Astrocyte of the spinal cord (primary cell): Measurements from ENCODE around the gene CHP2.
"Not testable (repeated sequence)": the region's sequence is repeated elsewhere in the genome, so short reads cannot be mapped to it uniquely, and the experiment has no call there.

Experiments used
- DNase-seq: peaks from one replicate; pipeline ENCODE4 v3.0.0; 2011; ENCODE audit warnings: low read depth, low spot score
- H3K4me3 ChIP-seq: 2 replicates; pipeline ENCODE4 v1.5.1; 2011; ENCODE audit warnings: low read depth, mild to moderate bottlenecking, low read length, moderate library complexity
- in situ Hi-C: cut with HindIII; loops from 2 replicates; pipeline ENCODE4 v1.10.0; 2017; ENCODE audit warnings: low sequenced_read_pairs
- TF ChIP-seq, protein P1 (sequence below): IDR thresholded peaks from 2 replicates; pipeline ENCODE4 v1.5.1; 2012; ENCODE audit warnings: low read depth, mild to moderate bottlenecking, low read length, inconsistent platforms

CHP2 gene

DNA sequence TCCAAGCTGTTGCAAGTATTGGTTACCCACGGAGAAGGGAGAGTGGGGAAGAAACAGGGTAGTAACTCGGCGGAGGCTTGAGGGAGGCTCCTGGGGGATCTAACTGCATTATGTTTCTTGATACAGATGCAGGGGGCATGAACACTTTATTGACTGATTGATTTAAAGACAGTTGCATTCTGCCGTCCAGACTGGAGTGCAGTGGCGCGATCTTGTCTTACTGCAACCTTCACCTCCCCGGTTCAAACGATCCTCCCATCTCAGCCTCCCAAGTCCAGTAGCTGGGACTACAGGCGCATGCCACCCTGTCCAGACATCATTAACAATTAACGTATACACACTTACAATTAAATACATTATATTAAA is 26.7 kb upstream of the CHP2 start:
- H3K4me3 ChIP-seq = no peak overlapping the region
- in situ Hi-C loops = no loop called here
- TF ChIP-seq, protein P1, sequence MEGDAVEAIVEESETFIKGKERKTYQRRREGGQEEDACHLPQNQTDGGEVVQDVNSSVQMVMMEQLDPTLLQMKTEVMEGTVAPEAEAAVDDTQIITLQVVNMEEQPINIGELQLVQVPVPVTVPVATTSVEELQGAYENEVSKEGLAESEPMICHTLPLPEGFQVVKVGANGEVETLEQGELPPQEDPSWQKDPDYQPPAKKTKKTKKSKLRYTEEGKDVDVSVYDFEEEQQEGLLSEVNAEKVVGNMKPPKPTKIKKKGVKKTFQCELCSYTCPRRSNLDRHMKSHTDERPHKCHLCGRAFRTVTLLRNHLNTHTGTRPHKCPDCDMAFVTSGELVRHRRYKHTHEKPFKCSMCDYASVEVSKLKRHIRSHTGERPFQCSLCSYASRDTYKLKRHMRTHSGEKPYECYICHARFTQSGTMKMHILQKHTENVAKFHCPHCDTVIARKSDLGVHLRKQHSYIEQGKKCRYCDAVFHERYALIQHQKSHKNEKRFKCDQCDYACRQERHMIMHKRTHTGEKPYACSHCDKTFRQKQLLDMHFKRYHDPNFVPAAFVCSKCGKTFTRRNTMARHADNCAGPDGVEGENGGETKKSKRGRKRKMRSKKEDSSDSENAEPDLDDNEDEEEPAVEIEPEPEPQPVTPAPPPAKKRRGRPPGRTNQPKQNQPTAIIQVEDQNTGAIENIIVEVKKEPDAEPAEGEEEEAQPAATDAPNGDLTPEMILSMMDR = no peak
- DNase-seq = no peak

DNA sequence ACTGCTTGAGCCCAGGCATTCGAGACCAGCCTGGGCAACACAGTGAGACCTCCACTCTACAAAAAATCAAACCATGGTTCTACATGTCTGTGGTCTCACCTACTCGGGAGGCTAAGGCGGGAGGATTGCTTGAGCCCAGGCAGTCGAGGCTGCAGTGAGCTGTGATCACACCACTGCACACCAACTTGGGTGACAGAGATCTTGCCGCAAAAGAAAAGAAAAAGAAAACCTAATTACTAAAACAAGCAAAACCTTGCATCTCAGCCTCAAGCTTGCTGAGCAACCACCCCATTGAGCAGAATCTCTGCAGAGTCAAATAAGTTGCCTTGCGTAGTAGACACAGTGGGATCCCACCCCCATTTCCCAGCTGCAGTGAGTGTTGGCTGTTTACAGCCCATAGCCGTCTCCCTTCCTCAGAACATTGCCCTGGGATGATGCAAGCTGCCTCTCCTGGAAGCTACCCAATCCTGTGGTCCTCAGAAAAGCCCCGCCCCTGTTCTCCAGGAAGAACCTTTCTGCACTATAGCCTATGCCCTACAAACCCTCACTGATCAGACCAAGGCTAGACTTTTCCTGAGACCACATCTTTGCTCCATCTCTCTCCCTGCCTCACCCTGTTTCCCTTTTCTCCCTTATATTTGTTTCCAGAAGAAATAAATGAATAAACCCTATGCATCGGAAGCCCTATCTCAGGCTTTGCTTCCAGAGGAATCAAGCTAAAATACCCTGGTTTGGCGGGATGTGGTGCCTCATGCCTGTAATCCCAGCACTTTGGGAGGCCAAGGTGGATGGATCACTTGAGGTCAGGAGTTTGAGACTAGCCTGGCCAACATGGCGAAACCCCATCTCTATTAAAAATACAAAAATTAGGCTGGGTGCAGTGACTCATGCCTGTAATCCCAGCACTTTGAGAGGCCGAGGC is 25.1 kb upstream of the CHP2 start:
- TF ChIP-seq, protein P1 = no peak
- in situ Hi-C loops = no loop called here
- DNase-seq = peak; percentile 17
- no peak overlapping the region for H3K4me3 ChIP-seq

DNA sequence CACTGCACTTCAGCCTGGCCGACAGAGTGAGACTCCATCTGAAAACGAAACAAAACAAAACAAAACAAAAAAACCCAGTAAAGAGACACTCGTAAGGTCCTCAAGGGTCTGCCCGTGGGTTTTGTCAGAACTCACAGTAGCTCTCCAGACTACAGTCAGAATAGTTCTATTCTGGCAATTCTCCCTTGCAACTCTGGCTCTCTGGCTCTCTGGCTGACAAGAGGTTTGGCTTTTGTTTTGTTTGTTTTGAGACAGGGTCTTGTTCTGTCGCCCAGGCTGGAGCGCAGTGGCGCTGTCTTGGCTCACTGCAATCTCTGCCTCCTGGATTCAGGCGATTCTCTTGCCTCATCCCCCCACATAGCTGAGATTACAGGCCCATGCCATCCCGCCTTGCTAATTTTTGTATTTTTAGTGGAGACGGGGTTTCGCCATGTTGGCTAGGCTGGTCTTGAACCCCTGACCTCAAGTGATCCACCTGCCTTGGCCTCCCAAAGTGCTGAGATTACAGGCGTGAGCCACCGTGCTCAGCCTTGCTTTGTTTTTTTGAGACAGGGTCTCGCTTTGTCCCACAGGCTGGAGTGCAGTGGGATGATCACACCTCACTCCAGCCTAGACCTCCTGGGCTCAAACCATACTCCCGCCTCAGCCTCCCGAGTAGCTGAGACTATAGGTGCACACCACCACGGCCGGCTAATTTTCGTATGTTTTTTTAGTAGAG is 20.5 kb upstream of the CHP2 start:
- in situ Hi-C loops = no loop called here
- TF ChIP-seq, protein P1 = no peak
- H3K4me3 ChIP-seq = no peak overlapping the region
- DNase-seq = no peak

DNA sequence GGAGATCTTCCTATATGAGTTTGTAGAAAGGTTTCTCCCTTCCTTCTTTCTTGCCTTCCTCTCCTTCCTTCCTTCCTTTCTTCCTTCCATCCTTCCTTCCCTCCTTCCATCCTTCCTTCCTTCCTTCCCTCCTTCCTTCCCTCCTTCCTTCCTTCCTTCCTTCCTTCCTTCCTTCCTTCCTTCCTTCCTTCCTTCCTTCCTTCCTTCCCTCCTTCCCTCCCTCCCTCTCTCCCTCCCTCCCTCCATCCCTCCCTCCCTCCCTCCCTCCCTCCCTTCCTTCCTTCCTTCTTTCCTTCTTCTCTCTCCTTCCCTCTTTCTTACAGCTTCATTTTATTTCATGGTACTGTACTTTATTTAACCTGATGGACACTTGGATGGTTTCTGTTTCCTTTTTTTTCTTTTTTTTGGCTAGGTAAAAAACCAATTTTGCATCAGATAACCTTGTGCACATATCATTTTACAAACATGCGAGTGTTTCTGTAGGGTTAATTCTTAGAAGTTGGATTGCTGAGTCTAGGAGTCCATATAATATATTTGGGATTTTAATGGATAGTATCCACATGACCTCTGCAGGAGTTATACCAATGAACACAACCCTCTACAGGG is 17.3 kb upstream of the CHP2 start:
- in situ Hi-C loops, H3K4me3 ChIP-seq, DNase-seq: not testable (repeated sequence)

DNA sequence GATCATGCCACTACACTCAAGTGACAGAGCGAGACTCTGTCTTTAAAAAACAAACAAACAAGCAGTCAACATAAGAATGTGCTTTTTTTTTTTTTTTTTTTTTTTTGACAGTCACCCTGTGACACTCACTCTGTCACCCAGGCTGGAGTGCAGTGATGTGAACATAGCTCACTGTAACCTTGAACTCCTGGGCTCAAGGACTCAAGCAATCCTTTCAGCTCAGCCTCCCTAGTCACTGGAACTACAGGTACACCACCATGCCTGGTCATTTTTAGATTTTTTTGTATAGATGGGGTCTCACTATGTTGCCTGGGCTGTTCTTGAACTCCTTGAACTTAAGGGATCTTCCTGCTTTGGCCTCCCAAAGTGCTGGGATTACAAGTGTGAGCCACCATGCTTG is 15.3 kb upstream of the CHP2 start:
- in situ Hi-C loops = no loop called here
- TF ChIP-seq, protein P1 = no peak
- no peak overlapping the region for H3K4me3 ChIP-seq
- DNase-seq = no peak

DNA sequence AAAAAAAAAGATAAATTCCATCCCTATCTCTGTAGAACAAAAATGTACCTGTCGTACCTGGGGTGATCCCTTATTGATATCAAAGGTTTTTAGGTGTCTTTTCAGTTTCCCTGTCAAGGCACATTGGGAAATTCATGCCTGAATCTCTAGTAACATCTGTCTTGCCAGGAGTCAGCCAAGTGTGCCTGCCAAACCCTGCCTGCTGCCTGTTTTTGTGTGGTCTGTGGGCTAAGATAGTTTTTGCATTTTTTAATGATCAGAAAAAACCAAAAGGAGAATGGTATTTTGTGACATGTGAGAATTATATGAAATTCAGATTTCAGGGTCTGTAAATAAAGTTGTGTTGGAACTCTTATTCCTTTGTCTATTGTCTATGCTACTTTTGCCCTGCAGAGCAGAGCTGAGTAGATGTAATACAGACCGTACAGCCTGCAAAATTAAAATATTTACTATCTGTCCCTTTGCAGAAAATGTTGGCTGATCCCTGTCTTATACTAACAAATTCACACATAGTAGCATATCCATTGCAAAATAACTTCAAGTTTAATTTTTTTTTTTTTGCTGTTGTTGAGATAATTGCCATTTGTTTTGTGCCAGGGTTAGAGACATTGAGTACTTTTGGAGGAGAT is 13.0 kb upstream of the CHP2 start:
- no peak overlapping the region for H3K4me3 ChIP-seq
- DNase-seq = no peak
- TF ChIP-seq, protein P1 = no peak
- in situ Hi-C loops = no loop called here
